ENCODE measurements around the gene PLXNA2. TPM values are rescaled to one million over a fixed set of nuclear protein-coding genes. Genes with fewer than 3 reads are reported as not detected.

PLXNA2 gene
- total and polyA plus RNA-seq, 2 of the 8 experiments (the other 6 are each of a cell fraction or from before 2014, with no cell fraction given), result 0.33 to 1.5 TPM

DNA sequence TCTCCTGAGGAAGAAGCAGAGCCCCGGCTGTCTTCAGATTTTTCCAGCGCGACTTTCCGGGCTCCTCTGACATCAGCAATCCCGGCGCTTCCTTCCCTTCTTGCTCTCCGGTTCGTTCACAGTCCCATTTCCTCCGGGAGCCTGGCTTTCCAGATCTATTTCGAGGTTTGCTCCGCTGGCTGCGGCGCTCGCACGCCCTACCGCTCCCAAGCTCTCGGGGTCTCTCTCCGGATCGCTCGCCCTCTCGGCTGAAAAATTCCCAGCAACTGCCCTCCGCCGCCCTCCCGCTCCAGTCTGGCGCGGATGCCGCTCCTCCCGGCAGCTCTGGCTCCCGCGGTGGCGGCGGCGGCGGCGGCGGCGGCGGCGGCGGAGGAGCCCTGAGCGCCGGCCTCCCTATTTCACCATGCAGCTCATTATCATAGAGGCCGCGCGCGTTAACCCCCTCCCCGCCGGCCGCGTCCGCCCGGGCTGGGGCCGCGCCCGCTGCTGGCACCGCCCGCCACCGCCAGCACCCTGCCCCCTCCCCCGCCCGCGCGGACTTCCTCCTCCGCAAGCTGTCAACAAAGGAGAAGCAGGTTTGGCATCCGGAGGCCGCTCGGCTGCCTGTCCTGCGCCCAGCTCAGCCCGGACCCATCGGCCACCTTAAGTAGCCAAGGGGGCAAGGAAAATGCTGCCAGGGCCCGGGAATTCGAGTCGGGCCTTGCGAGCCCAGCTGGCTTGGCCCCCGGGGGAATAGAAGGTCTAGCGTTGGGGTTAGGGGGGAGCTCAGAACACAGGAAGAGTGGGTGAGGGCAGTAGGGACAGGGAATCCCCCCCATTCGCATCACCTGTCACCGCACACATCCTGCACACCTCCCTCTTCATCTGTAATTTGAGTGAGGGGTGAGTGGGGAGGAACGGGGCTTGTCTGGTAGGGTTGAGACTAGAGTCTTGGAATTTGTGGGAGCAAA is at the start of gene PLXNA2 (continued):
- TF ChIP-seq EGR1 (IDR thresholded peaks at IDR 0.05; ENCODE audit: borderline replicate concordance, low read depth, low read length), result peak; percentile 63; the same call in 1 of the 2 replicates
- TF ChIP-seq TBP (IDR thresholded peaks at IDR 0.05; ENCODE audit: low read depth, low read length), result 0 out of 2 replicates have a peak, but pooled peaks have one; percentile 21
- no peak for TF ChIP-seq NANOG (IDR thresholded peaks at IDR 0.05; ENCODE audit: insufficient read depth, low read depth, low read length, poor library complexity, severe bottlenecking)
- TF ChIP-seq, protein P1, sequence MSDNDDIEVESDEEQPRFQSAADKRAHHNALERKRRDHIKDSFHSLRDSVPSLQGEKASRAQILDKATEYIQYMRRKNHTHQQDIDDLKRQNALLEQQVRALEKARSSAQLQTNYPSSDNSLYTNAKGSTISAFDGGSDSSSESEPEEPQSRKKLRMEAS (IDR thresholded peaks at IDR 0.05), result 0 out of 2 replicates have a peak, but pooled peaks have one; percentile 13
